NT2/D1 (cell line): ENCODE data around the gene TAX1BP1.

Source experiments
- SUZ12 ChIP-seq: IDR thresholded peaks from 2 replicates; pipeline ENCODE4 v1.6.1; 2011; ENCODE audit not compliant: insufficient read length, insufficient read depth; ENCODE audit errors: extremely low read depth
- YY1 ChIP-seq: IDR thresholded peaks from 2 replicates; pipeline ENCODE4 v1.6.1; 2011; ENCODE audit not compliant: insufficient read length, insufficient read depth
- ZNF274 ChIP-seq: IDR thresholded peaks from 2 replicates; pipeline ENCODE4 v1.6.1; 2011; ENCODE audit warnings: mild to moderate bottlenecking, low read depth, low read length

DNA sequence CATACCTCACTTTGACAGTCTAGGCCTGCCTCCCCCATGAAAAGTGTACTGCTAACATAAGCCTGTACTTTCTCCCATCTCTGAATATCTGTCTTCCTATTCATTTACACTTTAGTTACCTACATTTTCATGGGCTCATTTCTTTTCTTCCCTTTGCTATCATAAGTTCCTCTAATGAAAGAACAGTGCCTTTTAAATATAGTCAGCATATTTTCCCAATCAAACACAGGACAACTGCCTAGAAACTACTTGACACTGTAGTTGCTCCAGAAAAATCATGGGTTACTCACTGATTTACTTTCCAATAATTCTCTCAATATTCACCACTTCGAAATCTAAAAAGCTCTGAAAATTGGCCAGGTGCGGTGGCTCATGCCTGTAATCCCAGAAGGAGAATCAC lies 2.8 kb upstream of the TAX1BP1 start:
- TF ChIP-seq ZNF274 (no peak), SUZ12 (no peak), YY1 (no peak)
